GM19372 (cell line): ENCODE measurements around the gene TMEM215.
"Not testable (repeated sequence)": the region's sequence is repeated elsewhere in the genome, so short reads cannot be mapped to it uniquely, and the experiment has no call there.

ENCODE experiments used
- ATAC-seq: cut with Tn5 transposase; IDR thresholded peaks from one replicate; pipeline ENCODE4 v1.9.1; 2021; ENCODE audit warnings: mild to moderate bottlenecking, low read depth, moderate library complexity; ENCODE audit not compliant: unreplicated experiment

The TMEM215 gene, protein sequence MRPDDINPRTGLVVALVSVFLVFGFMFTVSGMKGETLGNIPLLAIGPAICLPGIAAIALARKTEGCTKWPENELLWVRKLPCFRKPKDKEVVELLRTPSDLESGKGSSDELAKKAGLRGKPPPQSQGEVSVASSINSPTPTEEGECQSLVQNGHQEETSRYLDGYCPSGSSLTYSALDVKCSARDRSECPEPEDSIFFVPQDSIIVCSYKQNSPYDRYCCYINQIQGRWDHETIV

DNA sequence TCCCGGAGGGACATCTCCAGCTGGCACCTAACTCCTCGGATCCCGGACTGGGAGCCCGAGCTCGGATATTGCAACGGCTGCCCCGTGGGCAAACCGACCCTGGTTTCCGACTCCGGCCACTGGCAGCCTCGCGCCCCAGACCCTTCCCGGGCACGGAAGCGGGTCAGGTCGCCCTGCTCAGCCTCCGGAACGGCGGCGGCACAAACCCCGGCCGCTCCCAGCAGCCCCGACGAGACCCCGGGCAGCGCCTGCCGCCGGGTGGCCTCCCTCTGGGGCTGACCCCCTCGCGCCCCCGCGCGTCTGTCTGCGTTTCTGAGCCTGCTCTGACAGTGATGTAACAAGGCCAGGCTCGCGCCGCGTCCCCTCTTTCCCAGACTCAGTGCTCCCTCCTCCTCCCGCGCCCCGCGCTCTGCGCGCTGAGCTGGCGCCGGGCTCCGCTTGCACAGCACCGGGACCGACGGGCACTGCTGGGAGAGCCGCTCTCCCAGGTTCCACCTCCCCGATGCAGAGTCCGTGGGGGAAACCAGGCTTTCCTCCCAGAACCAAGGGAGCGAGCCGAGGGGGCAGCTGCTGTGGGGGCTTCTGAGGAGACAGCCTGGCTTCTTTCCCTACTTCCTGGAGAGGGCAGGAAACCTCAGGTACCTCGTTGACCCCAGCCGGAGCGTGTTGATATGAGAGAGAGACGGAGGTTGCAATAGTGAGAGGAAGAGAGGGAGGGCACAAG, at the start of gene TMEM215:
Gene TMEM215 (plus strand): TSS at position 373 of the 724 bp plus-strand sequence. CDS start 644 bp downstream, outside the sequence.
- ATAC-seq, result no peak

DNA sequence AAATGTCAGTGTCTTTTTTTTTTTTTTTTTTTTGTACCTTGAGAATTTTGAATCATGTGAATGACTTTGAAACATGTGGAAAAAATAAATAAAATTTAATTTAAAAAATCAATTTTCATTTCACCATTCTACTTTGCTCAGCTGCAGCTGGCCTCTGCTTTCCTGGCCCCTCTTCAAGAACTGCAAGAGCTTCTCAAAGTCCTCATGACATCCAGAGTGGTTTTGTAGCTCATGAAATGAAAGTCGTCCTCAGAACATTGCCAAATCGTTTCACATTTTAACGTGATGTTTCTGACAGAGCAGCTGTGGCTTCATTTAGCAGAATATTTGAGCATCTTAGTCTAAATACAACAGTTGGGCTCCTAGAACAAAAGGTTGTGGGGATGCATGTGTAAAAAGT, 47.9 kb upstream of the TMEM215 start:
- ATAC-seq, result no peak

DNA sequence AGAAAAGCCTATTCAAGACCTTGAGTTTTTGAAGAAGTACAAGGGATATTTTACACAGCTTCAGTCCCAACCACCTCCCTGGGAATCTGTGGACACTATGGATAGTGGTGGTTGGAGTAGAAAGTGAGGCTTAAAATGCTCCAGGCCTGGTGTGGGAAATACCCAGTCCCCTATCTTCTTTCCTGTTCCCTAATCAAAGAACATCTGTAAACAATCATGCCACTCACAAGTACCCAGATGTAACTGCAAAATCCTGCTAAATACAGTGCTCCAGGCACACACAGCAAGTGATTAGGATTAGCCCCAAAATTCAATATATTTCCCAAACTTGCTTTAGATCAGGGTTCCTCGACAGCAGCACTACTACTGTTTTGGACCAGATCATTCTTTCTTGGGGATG, 46.0 kb upstream of the TMEM215 start:
- no peak for ATAC-seq

DNA sequence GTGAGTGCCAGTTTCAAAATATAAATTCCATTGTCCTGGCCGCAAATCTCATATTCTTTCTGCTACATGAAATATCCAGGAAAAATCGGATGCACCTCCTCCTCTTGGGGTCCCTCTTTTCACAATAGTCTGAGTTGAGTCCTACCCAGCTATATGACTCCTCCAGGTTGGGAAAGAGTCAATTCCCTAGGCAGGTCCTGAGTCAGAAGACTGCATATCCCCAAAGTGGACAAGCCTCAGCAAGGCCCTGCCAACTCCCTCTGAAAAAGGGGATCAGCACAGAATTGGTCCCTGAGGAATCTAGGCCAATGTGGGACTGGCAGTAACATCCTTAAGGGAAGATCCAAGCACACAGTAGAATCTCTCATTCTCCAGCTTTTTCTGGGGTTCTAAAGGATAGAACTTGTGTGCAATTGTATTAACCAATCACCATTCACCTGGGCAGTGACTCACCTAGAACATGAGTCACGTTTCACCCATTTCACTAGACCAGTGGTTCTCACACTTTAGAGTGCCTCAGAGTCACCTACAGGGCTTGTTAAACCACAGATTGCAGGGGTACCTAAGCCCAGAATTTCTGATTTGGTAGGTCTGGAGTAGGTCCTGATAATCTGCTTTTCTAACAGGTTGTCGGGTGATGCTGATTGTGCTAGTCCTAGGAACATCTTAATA, 44.7 kb upstream of the TMEM215 start:
- ATAC-seq, result no peak

DNA sequence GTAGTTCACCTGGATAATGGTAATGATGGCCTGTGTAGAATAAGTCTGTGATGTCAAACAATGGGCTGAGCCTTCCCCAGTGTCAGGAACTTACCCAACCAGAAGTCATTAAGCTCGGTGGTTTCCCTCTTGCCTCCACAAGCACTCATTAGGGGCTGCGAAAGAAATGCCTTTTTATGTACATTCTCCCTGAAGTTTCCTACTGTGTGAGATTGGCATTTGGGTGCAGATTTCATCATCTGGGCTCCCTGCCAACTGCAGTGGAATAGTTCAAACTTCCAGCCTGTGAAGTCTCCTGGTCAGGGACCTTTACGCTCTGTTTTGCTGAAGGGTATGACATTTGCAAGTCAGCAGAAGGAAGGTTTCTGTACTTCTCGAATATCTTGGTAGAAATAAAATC, 41.6 kb upstream of the TMEM215 start:
- ATAC-seq, result no peak

DNA sequence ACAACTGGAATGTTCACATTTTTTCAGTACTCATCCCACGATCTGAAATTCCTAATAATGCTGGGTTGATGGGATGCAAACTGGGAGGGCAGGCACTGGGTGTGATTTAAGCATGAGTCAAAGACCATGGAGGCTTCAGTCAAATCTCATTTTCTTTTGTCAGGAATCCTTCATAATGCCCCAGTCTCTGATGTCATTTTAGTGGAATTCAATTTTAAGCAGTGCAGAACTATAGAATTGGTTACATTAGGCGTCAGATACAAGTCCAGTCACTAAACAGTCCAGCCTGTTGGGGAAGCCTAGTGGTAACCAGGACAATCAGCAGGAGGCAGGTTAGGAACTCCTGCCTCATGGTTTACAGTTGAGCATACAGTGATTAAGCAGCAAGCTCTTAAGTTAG, 41.0 kb upstream of the TMEM215 start:
- no peak for ATAC-seq

DNA sequence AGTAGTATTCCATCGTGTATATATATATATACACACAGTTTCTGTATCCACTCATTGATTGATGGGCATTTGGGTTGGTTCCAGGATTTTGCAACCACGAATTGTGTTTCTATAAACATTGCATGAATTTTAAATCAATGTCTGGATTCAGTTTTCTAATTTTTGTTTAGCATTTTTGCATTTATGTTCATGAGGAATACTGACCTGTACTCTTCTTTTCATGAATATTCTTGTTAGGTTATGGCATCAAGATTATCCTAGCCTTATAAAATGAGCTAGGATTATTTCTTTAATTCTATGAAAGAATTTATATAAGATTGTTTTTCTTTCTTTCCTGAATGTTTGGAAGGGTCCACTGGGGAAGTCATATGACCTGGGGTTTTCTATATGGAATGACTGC, 35.3 kb upstream of the TMEM215 start:
- no peak for ATAC-seq

DNA sequence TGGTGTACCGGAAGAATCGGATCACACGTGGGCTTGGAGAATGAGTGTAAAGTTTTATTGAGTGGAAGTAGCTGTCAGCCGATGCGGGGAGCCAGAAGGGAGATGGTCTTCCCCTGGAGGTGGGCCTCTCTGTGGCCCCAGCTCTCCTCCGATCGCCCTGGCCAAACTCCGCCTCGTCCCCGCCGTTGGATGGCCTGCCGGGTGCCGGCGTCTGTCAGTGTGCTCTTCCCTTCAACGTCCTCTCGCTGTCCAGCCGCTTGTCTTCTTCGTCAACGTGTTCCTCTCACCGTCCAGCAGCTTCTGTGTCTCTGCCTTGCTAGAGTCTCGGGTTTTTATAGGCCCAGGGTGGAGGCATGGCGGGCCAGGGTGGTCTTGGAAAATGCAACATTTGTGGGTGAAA, 27.6 kb upstream of the TMEM215 start:
- no peak for ATAC-seq

DNA sequence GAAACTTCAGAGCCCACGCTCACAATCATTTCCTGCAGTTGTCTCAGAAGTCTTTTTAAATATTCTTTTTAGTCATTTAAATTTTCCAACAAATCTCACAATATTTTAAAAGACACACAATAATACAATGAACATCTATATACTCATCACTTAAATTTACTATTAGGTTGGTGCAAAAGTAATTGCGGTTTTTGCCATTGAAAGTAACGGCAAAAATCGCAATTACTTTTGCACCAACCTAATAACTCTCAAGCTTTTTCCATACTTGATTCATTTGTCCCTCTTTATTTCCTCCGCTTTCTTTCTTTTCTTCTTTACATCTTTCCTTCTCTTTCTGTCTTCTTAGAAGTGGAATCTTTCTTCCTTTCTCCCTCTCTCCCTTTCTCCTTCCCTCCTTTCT, 19.2 kb upstream of the TMEM215 start:
- no peak for ATAC-seq

DNA sequence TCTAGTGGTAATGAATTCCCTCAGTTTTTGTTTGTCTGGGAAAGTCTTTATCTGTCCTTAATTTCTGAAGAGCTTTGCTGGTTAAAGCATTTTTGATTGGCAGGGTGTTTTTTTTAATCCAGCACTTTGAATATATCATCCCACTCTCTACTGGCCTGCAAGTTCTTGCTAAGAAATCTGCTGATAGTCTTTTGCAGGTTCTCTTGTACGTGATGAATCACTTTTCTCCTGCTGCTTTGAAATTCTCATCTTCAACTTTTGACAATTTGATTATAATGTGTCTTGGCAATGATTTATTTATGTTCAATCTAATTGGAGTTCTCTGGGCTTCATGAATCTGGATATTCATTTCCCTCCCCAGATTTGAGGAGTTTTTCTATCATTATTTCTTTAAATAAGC, 8.1 kb upstream of the TMEM215 start:
- no peak for ATAC-seq

DNA sequence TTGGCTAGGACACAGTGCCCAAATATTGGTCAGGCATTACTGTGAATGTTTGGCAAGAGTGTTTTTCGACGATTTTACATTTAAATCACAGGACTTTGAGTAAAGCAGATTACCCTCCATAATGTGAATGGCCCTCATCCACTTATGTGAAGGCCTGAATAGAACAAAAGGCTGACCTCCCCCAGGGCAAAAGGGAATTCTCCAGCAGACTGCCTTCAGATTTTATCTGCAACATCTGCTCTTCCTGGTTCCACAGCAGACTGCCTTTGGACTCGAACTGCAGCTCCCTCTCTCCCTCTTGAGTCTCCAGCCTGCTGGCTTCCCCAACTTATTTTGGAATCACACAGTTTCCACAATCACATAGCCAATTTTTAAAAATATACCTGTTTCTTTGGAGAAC, 7.1 kb upstream of the TMEM215 start:
- no peak for ATAC-seq

DNA sequence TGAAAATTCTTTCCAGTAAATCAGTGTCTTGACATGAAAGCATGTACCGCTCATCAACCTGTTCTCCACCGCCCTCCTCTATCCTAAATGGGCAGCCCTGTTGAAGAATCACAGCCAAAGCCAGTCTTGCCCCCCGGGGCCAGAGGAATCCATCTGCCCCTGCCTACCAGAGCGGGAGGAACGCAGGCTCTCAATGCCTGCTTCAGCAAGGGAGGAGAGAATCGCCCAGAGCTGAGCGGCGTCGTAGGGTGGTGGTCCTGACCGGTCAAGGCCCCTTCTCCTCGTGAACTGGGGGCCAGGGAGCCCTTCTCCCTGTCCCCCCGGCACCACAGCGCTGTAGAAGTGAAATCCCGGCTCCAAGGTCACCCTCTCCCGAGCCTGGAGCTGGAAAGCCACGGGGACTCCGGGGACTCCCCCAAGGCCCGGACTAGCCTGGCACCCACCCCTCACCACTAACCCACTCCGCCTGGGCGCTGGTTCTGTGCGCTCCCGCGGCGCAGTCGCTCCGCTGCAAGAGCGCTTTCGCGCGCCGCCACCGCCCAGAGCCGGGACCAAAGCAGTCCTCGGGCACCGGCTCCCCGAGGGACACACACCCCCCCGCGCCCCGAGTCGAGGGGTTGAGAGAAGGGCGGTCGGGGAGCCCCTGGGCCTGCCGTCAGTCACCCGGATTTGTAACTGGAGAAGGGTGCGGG, 718 bp upstream of the TMEM215 start:
- ATAC-seq, result no peak

DNA sequence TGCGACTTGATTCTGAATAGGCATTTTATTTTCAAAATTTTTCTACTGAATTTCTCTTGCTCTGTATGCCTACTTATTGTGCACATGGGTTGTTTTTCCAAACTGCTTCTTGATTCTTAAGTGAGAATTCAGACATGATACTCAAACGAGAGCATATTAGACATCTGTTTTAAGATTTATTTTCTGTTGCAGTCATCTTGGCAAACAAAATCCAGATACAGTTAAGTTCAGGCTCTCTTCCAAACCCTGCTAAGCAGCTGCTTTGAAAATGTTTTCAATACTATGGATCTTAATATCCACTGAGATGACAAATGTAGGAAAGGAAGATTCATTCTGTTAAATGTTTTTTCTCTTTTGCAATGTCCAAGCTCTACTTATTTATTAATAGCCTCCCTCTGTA, 4.5 kb downstream of the TMEM215 start:
- no peak for ATAC-seq

DNA sequence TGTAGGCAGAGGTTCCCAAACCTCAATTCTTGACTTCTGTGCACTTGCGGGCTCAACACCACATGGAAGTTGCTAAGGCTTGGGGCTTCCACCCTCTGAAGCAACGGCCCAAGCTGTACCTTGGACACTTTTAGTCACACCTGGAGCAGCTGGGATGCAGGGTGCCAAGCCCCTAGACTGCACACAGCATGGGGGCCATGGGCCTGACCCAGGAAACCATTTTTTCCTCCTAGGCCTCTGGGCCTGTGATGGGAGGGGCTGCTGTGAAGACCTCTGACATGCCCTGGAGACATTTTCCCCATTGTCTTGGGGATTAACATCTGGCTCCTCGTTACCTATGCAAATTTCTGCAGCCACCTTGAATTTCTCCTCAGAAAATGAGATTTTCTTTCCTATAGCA, 12.7 kb downstream of the TMEM215 start:
- not testable (repeated sequence) for ATAC-seq

DNA sequence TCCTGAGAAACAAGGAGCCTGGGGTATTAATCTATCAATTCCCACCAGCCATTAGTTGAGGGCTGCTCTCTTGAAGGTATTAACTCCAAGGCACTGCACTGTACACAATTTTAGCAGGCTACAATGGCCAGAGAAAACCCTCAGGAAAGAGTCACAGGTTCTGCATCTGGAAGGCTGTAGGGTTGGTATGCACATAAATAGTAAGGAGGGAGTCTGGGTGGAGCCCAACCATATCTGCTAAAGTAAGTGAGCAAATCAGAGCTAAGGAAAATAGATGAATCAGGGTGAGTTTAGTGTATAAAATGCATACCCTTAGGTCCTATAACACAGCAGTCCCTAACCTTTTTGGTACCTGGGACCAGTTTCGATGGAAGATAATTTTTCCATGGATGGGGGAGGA, 18.2 kb downstream of the TMEM215 start:
- no peak for ATAC-seq

DNA sequence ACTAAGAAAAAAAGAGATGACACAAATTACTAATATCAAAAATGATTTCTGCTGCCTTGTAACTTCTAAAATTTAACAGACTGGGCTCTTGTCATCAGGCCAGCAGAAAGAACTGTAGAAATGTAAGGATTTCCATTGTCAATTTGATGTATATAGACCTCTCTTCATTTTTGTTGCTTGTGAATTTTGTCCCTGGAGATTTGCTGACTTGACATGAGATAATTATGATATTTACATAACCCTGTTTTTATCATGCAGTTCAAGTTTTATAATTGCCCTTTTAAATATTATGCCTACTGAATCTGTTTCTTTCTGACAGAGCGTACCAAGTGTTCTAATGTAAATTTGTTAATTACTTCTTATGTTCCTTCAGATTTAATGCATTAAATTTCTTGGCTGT, 23.9 kb downstream of the TMEM215 start:
- no peak for ATAC-seq

DNA sequence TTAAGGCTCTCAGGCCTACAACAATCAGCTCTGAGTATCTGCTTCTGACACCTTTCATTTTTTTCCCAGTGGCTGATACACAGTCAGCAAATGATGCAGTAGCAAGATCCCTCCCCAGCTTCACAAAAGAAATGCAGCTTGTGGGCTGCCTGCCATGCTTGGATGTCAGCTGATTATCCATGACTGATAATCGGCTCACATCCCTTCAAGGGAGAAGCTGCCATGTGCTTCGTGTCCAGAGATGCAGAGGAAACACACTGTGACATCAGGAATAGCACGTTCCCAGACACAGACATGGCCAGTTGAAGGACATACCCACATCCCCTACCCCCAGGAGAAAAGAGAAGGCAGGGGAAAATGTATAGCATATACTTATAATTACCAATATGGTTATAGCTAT, 27.9 kb downstream of the TMEM215 start:
- no peak for ATAC-seq

DNA sequence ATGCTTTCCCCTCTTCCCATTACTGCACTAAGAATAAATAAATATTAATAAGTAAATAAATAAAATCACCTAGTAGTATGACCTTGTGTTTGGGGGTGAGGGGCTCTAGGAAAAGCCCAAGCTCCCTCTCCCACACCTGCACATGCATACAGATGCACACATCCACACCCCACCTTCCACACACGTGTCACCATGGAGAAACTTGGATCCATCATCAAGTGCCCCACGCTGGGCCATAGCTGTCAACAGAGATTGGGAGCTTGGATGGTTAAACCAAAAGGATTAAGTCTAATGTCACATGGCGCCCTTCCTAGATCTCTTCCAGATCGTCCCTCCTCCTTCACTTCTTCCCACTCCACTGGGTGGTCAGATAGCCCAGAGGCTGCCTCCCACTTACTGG, 37.0 kb downstream of the TMEM215 start:
- ATAC-seq, result no peak

DNA sequence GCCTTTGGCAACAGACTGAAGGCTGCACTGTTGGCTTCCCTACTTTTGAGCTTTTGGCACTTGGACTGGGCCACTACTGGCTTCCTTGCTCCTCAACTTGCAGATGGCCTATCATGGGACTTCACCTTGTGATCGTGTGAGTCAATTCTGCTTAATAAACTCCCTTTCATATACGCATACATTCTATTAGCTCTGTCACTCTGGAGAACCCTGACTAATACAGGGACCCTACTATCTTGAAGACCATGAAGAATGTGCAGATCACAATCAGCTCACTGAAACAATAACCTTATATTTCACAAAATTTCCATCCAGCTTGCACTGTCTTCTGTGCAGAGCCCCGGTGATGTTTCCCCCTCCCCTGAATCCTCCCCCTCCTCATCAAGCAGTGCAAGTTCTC, 39.8 kb downstream of the TMEM215 start:
- no peak for ATAC-seq

DNA sequence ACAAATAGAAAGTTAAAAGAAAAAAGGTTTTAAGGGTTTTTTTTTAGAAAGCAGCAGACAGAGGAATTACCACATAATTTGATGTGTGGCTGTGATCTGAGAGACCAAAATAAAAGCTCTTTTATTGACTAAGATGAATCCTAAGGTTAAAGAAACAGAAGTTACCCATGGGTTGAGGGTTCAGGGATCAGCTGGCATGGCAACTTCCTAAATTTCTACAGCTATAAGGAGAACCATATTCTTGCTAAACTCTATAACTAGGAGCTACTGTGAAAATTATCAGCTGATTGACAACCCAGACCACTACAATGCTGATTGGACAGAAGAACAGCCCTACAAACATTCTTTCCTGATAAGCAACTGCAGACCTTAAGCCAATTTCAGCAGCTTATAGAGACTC, 40.2 kb downstream of the TMEM215 start:
- no peak for ATAC-seq

DNA sequence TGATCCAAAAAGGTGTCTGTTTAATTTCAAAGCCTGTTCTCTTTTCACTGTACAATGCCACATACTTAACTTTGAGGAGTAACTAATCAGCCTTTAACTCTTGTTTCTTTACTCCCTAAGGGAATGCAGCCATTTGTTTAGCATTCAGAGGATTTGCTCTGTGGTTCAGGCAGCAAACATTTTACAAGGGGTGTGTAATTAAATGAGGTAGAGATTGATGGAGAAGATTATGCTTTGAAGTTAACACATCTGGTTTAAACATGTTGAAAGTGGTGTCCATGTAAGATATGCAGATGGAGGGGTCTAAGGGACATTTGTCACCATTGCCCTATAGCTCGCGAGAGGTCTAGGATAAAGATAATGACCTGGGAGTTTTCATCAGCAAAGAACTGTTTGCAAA, 41.9 kb downstream of the TMEM215 start:
- ATAC-seq, result no peak
